HL-60/S4 (cell line): Measurements from ENCODE around the gene MMP28.

ENCODE experiments used
- in situ Hi-C: fragments of 300-500 bp; cut with MboI; formaldehyde crosslinking; loops from 2 replicates; pipeline ENCODE4 v1.14.3; 2022; ENCODE audit warnings: low sequenced_read_pairs

The MMP28 gene, protein sequence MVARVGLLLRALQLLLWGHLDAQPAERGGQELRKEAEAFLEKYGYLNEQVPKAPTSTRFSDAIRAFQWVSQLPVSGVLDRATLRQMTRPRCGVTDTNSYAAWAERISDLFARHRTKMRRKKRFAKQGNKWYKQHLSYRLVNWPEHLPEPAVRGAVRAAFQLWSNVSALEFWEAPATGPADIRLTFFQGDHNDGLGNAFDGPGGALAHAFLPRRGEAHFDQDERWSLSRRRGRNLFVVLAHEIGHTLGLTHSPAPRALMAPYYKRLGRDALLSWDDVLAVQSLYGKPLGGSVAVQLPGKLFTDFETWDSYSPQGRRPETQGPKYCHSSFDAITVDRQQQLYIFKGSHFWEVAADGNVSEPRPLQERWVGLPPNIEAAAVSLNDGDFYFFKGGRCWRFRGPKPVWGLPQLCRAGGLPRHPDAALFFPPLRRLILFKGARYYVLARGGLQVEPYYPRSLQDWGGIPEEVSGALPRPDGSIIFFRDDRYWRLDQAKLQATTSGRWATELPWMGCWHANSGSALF

DNA sequence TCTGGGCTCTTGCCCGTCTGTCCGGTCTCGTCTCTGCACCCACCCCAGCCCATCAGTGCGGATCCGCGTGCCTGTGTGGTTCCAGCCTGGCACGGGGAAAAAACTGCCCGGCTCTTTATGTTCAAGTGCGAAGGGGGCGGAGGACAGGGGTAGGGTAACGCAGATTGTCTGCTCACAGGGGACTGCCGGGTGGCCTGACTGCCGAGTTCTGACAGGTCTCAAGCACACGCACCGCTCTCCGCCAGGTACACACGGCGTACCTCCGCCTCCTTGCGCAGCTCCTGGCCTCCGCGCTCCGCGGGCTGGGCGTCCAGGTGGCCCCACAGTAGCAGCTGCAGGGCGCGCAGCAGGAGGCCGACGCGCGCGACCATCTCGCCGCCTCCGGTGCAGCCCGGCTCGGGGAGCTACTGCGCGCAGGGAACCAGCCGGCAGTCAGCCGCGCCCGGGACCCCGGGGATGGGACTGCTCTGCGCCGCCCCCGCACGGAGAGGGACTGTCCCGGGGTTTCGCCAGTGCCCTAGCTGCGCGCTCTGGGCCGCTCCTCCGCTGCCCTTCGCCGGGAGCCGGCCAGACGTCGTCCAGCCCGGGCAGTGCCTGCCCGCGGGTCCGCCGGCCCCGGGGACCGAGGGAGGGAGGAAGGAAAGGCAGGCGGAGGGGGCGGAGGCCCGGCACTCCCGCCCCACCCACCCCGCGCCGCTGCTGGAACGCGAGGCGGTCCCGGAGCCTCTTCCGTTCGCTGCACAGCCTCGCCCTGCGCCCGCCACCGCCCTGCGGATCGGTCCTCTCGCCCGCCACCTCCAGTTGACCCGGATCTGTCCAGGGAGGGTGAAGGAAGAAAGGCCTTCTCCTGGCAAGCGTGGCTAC is at the start of gene MMP28:
TSS of gene MMP28 (minus strand) at position 635 of the 864 bp plus-strand sequence. CDS start at position 371, 264 bp downstream.
- in situ Hi-C loops: no loop called here

DNA sequence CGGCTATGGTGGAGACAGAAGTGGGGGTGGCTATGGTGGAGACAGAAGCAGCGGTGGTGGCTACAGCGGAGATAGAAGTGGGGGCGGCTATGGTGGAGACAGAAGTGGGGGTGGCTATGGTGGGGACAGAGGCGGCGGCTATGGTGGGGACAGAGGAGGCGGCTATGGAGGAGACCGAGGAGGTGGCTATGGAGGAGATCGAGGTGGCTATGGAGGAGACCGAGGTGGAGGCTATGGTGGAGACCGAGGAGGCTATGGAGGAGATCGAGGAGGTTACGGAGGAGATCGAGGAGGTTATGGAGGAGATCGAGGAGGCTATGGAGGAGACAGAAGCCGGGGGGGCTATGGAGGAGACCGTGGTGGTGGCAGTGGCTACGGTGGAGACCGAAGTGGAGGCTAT is 49.1 kb upstream of the MMP28 start:
- in situ Hi-C loops: no loop called here

DNA sequence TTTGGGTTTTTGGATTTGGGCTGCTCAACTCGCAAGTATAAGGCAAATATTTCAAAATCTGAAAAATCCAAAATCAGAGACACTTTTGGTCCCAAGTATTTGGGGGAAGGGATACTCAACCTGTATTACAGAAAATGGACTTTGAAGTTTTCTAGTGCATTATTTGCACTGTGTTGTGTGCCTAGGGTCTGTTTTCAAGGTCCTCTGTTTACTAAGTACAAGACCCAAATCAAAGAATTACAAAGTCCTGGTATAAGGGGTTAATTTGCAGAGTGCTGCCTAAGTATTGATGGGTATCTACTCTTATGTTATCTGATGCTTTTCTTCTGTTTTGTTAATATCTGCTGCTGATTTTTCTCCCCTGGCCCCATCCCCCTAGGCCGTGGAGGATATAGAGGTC is 48.3 kb upstream of the MMP28 start:
- in situ Hi-C loops: no loop called here

- in situ Hi-C loops: no loop called here
Measured at GRCh38 chr17:35842239-35842638, 46.8 kb upstream of the MMP28 start.

- in situ Hi-C loops: no loop called here
Measured at GRCh38 chr17:35841505-35841904, 46.1 kb upstream of the MMP28 start.

GRCh38 chr17:35841101-35841500 is 45.7 kb upstream of the MMP28 start:
- in situ Hi-C loops: no loop called here

DNA sequence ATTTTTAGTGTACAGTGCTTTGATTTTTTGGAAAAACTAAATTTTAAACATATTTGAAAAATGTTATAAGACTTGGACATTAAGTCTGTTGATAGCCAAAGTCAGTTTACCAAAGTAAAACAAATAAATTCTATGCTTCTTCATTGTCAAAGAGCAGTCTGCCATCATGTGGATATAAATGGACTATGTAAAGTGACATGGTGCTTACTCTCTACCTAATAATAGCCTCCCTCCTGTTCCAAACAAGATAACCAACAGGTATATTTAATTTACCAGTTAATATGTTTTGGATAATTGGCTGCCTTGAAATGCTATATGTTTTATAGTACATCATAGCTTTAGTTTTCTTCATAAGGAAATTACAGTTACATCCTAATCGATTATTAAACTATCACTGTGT is 29.8 kb upstream of the MMP28 start:
- in situ Hi-C loops: no loop called here

- in situ Hi-C loops: no loop called here
Measured at GRCh38 chr17:35821308-35821707, 25.9 kb upstream of the MMP28 start.

- in situ Hi-C loops: no loop called here
Measured at GRCh38 chr17:35819455-35819854, 24.0 kb upstream of the MMP28 start.

DNA sequence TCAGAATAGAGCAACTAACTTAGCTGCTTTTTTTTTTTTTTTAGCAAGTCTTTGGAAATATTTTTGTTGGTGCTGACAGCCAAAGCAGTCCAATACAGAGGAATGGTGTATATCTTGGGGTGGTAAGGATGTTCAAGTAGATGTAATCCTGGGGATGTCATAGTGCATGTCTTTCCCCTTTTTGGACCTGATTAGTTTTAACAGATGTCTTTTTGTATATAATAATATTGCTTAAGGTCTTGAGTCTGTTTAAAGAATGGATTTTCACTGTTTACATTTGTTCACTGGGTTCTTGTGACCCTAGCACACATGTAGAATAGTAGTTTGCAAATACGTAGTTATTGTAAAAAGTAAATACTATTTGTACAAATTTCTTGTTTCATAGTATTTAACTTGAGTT is 21.8 kb upstream of the MMP28 start:
- in situ Hi-C loops: no loop called here

DNA sequence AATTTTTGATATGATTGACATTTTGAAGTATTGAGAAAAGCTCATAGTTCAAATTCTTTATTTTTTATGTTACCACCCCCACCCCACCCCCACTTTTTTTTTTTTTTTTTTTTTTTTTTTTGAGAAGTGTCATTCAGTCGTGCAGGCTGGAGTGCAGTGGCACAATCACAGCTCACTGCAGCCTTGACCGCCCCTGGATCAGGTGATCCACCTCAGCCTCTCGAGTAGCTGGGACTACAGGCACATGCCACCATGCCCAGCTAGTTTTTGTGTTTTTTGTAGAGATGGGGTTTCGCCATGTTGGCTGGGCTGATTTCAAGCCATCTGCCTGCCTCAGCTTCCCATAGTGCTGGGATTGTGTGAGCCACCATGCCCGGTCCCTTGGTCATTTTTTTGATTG is 21.3 kb upstream of the MMP28 start:
- in situ Hi-C loops: no loop called here

GRCh38 chr17:35812456-35812855 is 17.0 kb upstream of the MMP28 start:
- in situ Hi-C loops: no loop called here

DNA sequence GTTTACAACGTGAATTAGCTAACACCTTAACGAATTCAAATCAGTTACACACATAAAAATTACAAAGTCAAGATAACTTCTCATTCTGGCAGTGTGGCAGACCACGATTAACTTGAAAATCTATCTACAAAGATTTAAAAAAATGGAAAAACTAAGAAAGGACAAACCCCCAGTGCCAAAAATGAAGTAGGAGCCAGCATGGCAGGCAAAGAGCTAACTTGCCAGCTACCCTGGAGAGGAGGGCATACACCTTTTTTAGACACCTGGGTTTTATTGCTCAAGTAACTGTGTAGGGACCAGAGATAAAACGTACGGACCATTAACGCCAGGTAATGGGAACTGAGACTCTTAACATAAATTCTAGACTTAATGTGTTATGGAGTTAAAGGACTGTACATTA is 16.3 kb upstream of the MMP28 start:
- in situ Hi-C loops: no loop called here

GRCh38 chr17:35809855-35810461 is 14.5 kb upstream of the MMP28 start:
- in situ Hi-C loops: loop anchor here (5.0 kb wide), 1 partner anchor 48 kb away; the partner anchor contains the start of gene C17orf50

DNA sequence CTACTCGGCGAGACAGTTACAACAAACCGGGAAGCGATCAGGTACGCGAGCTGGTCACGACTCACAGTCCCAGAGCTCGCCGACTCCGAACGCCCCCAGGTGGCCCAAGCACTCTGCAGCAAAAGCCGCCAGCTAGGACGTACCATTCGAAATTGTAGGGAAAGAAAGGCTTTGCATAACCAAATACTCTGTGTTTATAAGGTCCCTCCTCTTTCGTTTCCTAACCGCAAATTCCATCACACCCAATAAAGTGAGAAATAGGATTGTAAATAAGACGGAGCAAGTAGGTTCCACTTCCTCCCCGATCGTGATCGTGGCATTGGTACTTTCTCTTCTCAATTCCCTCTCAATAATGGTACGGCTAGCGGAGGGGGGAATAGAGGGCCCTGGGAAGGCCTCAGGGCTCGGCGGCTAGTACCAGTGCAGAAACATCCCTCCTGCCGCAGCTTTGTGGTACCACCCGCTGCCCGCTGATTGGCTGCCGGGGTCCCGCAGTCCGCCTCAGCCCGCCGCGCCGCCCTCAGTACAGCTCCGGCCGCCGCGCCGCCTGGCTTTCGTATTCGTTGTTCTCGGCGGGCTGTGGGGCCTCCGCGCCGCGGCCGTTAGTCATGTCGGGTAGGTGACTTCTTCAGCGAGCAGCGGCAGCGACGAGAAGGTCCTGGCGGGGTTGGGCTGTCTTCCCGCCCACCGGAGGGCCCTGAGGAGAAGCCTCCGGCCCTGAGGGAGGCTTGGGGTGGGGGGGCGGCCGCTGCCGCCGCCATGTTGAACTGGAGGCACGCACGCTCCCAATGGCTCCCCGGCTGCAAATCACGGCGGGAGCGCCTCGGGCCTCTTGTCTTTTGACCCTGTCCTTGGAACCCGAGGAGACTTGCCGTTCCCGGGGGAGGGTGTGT is 13.8 kb upstream of the MMP28 start, which contains the start of gene TAF15:
TSS of gene TAF15 (plus strand) at position 523 of the 893 bp plus-strand sequence. CDS start at position 609, 86 bp downstream.
- in situ Hi-C loops: loop anchor here (5.0 kb wide), 1 partner anchor 47 kb away; the partner anchor contains the start of gene C17orf50

GRCh38 chr17:35808240-35808961 is 13.0 kb upstream of the MMP28 start:
- in situ Hi-C loops: loop anchor here (5.0 kb wide), 1 partner anchor 46 kb away; the partner anchor contains the start of gene C17orf50

DNA sequence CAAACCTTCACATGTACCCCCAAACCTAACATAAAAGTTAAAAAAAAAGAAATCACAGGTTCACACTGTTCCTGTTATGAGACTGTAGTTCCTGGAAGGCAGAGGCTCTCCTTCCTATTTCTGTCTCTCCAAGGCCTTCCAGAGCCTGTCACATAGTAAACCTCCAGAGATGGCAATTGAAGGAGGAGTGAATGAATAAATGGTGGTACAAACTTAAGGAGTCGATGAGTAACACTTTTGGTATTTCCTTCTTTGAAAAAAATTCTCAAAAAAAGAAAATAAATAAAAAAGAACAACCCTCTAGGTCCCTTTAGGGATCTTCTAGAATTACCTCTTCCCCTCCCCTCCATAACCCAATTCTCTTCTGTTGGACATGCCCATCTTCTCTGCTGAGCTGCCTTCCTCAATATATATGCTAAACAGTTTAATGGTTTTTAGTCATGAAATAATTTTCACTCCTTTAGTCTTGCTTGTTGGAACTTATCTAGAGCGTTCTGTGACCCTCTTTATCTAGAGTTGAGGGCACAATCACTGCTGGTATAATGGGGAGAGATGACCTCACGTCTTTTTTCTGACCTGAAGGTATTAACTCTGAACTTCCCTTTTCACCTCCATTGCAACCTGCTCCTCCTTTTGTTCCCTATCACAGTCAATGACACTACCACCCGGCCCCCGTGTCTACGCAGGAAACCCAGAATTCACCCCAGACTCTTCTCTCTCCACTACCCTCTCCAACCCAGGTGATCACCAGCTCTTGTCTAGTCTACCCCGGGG is 12.1 kb upstream of the MMP28 start:
- in situ Hi-C loops: loop anchor here (5.0 kb wide), 1 partner anchor 45 kb away; the partner anchor contains the start of gene C17orf50

DNA sequence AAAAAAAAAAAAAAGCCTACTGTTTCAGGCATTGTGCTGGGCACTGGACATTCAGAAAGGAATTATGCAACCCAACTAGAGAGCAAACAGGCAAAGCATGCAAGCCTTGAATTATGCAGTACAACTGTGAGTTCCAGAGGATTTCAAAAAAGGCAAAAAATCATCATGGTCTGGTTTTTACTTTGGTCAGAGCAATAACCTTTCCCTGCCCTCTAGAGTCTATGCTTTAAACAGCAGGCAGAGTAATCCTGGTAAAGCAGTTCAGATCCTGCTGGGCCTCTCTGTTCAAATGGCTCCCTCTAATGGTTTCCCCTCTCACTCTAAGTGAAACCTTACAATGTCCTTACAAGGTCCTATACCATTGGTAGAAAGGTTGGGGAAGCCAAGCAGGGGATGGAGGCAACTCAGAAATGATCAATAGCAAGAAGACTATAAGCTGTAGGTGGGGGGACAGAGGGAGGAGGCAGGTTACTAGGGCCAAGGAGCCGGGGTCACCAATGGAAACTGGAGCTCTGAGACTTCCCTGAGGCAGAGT is 9.3 kb upstream of the MMP28 start:
- in situ Hi-C loops: loop anchor here (5.0 kb wide), 1 partner anchor 42 kb away; the partner anchor contains the start of gene C17orf50
